Amygdala (tissue), 56 donors: ENCODE results near the gene TGM1.
"Not testable (repeated sequence)": the region's sequence is repeated elsewhere in the genome, so short reads cannot be mapped to it uniquely, and the experiment has no call there.

Experiments
- DNase-seq, 56 donors: peaks; one replicate each; lab custom pipeline; 2025; lab: John Stamatoyannopoulos, UW

Gene TGM1

GRCh38 chr14:24236689-24237462 lies 26.1 kb downstream of the TGM1 start:
- no peak for DNase-seq

DNA sequence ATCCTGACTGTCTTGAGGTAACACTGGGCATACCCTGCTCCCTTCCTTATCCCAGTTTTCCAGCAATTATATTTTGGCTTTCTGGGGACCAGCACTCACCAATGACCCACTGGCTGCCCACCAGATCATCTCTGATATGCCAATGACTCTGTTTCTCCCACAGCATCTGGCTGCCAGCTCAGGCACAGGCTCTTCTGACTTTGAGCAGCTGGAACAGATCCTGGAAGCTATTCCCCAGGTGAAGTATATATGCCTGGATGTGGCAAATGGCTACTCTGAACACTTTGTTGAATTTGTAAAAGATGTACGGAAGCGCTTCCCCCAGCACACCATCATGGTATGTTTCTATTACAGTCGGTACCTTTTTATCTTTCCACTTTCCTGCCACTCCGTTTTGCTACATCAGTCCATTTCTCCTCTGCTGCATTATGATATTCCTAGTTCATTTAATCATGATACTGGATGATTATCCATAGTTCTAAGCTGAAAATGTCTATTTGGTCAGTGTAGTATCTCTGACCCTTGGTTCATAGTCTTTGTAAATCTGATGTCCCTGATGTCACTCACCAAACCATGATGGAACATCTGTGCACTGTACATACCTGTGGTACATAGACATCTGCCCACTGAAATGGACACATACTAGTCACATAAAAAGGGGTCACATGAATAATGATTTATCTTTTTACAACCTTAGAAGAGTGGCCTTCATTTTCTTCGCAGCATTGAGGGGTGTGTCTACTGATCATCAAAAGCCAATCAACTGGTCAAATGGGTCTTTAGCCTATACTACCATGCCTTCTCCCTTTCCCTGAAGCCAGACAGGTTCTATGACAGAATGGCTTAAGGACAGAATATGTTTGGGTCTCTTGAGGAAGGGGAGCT lies 26.9 kb downstream of the TGM1 start:
- no peak for DNase-seq

- no peak for DNase-seq
Measured at GRCh38 chr14:24234095-24235005, 28.6 kb downstream of the TGM1 start.

DNA sequence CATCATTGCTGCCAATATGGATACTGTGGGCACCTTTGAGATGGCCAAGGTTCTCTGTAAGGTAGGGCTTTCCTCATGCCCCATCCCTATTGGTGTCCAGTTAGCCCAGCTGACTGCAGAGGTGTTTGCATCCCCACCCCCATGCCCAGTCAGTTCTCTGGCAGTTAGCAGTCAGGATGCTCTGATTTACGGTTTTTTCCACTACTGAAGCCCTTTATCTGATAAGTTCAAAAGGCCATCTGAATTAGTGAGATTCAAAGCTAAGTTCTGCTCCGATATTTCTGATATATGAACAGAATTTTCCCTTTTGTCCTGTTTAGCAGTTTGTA lies 29.5 kb downstream of the TGM1 start:
- DNase-seq = no peak

DNA sequence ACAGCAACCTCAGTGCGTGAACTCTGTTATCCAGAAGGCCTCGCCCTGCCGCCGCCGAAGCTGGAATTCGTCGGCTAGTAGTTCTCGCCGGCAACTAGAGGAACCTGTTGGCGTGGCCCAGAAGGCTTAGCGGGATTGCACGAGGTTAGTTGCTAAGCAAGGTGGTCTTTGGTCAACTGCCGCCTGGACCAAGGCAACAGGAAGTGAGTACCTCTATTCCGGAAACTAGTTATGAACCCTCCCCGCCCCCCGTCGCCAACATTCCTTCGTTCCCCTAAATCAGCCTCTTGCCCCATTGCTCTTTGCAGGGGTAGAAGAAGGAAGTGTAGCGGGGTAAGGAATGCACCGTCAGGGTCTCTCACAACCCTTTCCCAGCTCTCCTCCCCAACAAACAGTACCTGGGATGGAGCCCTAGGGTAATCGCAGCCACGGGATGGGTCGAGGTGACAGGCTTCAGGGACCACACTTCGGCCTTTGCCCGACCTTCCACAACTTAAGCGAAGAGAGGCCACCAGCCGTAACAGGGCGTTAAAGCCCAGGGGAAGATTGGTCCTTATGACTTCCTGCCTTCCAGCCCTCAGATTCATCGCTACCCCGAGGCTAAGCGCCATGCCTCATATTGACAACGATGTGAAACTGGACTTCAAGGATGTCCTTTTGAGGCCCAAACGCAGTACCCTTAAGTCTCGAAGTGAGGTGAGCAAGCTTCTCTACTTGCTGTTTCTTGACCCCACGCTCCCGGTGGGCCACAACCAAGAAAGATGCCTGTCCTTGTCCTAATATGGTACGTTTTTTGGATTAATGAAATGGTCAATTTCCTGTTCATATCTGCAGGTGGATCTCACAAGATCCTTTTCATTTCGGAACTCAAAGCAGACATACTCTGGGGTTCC lies 30.1 kb downstream of the TGM1 start, which contains the start of gene GMPR2:
Gene GMPR2 (plus strand): TSS at position 285 of the 893 bp plus-strand sequence. CDS start 325 bp downstream, at position 610.
- peak in 8 of 56 donors; percentile 39 to 98 (median 81) for DNase-seq

DNA sequence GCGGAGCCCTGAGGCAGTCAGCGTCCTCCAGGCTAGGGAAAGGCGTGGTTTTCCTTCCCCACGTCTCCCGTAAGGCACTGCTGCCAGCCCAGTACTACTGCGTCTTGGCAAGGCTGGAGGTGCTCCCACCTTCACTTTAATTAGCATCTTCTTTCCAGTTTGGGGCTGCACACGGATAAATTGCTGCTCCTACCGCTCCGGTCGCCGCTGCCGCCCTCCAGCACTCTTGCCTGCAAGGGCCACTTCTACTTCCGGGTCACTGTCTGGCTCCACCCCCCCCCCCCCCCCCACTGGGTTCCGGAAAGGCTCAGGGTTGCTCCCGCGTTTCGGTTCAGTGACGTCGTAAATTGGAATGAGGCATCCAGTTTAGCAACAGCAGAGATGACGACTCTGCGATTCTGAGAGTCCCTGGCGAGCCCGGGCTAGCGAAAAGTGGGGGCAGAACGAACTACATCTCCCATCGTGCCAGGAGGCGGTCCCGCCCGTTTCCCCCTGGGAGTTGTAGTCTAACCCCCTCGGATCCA lies 30.8 kb downstream of the TGM1 start, which contains the start of gene NEDD8:
Gene NEDD8 (minus strand): TSS at position 247 of the 524 bp plus-strand sequence. CDS start 100 bp downstream, at position 147.
- peak; percentile 75 to 100 (median 93) for DNase-seq

DNA sequence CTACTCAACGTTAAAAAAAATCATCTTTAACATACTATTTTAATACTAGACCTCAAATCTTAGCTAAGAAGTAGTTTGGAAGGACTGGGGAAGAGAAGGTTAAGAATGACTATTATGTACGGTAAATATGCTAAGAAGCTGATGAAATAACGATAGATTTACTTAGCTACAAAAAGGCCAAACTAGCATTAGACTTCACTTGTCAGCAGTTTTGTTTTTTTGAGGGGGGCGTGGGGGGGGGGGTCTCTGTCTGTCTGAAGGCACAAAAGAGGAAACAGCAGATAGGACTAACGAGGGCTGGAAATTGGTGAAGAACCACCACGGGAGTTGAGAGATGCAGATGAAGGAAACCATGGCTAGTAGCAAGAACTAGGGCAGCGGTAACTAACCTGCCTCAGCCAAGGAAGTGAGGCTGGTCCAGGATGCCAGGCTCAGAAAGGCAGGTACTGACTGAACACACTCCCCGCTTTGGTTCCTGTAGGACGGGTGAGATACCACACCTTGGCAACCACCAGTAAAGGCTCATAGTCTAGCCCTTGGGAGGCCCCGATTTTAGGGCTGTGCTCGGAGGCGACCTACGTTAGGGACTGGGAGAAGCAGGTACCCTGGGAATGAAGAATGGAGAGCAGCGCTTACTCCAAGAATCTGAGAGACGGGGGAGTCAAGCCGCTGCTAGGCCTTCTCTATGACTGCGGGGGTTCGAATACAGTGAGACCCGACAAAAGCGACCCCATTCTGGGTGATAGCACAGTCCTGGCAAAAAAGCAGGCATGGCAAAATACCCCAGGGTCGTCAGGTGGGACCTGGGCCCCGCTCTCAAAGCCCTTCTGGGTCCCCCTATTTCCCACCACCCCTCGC lies 31.5 kb downstream of the TGM1 start:
- peak in 6 of 56 donors; percentile 19 to 75 (median 43) for DNase-seq

- no peak for DNase-seq
Measured at GRCh38 chr14:24228902-24229301, 34.1 kb downstream of the TGM1 start.

DNA sequence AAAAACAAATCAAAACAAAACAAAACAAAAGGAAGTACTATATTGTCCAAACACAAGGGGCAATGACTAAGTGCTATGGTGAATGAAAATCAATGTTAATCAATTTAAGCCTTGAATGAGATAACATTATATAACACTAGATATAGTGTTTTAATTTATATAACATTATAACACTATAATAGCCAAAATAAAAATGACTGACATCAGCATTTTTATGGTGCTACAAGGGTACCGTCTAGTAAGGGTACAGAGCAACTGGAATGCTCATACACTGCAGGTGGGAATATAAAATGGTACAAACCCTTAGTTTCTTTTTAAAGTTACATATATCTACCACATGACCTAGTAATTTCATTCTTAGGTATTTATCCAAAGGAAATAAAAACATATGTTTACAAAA lies 36.5 kb downstream of the TGM1 start:
- no peak for DNase-seq

- no peak for DNase-seq
Measured at GRCh38 chr14:24224618-24225071, 38.3 kb downstream of the TGM1 start.

DNA sequence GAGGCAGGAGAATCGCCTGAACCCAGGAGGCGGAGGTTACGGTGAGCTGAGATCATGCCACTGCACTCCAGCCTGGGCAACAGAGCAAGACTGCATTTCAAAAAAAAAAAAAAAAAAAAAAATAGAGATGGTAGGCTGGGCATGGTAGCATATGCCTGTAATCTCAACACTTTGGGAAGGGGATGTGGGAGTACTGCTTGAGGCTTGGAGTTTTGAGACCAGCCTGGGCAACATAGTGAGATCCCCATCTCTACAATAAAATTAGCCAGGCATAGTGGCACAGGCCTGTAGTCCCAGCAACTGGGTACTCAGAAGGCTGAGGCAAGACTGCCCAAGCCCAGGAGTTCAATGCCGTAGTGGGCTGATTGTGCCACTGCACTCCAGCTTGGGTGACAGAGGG lies 40.0 kb downstream of the TGM1 start:
- not testable (repeated sequence) for DNase-seq

DNA sequence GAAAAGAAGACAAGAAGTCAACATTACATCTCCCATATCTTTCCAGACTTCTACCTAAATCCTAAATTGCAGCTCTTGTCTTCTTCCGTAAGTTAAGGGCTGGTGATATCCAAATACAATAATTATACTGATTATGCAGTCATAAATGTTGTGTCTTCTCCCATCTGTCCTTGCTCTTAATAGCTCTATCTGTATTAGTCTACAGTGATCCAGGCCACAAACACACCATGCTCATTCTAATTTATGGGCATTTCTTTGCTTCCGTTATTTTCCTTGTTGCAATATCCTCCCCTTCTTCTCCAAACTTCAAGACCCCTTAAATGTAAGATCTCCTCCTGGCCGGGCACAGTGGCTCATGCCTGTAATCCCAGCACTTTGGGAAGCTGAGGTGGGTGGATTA lies 43.5 kb downstream of the TGM1 start:
- DNase-seq = no peak

DNA sequence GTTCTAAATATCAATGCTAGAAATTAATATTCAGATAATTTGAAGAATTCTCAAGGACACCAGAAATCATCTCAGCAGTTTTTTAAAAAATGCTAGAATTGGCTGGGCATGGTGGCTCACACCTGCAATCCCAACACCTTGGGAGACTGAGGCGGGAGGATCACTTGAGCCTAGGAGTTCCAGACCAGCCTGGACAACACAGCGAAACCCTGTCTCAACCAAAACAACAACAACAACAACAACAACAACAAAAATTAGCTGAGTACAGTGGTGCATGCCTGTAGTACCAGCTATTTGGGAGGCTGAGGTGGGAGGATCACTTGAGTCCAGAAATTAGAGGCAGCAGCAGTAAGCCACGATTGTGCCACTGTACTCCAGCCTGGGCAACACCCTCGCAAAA lies 43.9 kb downstream of the TGM1 start:
- DNase-seq = no peak

DNA sequence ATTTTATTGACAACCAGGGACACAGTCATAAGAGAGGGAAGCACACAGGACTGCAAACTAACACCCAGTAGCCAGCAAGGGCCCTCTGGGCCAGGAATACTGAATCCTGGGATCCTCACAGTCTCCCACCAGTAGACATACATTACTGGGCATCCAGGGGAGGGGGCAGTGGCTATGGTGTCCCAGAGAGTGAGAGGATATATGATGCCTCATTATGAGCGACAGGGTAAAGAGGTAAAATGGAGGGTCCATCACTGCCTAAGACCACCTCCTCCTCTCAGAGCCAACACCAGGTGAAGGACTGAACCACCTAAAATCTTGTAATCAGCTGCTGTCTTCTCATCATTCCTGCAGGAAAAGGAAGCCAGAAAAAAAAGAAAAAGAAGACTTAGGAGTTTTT lies 46.1 kb downstream of the TGM1 start:
- not testable (repeated sequence) for DNase-seq

DNA sequence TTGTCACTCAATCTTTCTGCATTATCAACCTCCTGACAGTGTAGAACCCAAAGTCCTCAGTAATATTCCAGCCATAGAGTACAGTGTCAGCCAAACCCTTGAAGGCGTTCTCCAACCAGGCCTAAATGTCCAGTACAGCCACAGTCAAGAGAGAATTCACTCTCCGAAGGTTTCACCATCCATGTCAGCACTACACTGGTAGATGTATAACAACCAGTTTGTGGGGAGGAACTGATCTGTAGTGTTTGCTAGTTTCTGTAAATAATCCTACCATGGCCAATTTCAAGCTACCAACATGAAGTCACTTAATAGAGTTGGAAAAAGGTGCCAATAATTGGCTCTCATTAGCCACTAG lies 46.7 kb downstream of the TGM1 start:
- no peak for DNase-seq

DNA sequence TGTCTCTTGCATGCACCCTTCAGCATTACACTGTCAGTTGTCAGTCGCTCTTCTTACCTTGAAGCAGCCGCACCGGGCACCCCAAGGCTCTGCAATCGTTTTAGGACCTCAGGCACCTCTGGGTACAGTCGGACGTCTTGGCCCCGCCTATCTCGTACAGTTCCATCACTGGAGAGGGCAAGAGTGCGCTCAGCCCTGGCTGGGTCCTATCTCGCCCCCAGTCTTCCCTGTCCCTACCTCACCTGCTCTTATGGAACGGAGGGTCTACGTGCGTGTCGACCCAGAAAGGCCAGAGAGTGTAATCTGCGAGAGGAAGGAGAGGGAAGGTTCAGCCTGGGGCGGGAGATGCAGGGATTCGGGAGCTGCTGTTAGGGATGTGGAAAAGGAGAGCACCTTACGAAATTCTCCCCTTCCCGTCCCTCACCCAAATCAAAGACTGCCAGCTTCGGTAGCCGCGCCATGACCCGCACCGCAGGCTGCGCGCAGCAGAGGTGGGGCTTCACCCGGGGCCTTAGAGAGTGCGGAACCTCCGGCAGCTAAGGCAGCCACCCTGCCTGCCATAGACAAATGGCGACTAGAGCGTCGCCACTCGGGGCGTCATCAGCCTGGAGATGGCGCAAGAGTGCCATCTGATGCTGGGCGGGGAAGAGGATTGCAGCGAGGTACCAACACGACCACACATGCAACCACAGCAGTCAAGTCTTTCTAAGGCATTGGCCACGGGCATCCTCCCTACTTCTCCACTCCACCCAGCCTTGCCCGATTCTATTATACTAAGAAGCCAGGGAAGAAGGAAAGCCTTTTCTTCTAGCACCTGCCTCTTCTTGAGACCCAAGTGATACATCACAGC lies 47.3 kb downstream of the TGM1 start, which contains the start of gene MDP1:
Gene MDP1 (minus strand): TSS at position 572 of the 850 bp plus-strand sequence. CDS start 111 bp downstream, at position 461.
- DNase-seq = peak; percentile 21 to 89 (median 73)
